Ureter (tissue), 1 donor: ENCODE measurements around the gene RNFT2. TPM values are rescaled to one million over a fixed set of nuclear protein-coding genes. Genes with fewer than 3 reads are reported as not detected.
"Not testable (repeated sequence)": the region's sequence is repeated elsewhere in the genome, so short reads cannot be mapped to it uniquely, and the experiment has no call there.

ENCODE experiments used
- DNase-seq: peaks from one replicate; pipeline ENCODE4 v3.0.0-alpha.2; 2020; ENCODE audit warnings: low spot score
- total RNA-seq: library from RNA; stranded (reverse); gene quantifications from one replicate; pipeline ENCODE4 v1.2.4, GENCODE V29; 2023
- donor health status: DM: yes; HTN: yes; CAD: no.

Gene RNFT2
- total RNA-seq, 1 donor from 2014 or later = 7.2 TPM

- no peak for DNase-seq
Observed at GRCh38 chr12:116744766-116745165, 6.7 kb downstream of the RNFT2 start.

- no peak for DNase-seq
Observed at GRCh38 chr12:116745554-116745953, 7.4 kb downstream of the RNFT2 start.

GRCh38 chr12:116749884-116750283 lies 11.8 kb downstream of the RNFT2 start:
- DNase-seq = no peak

- no peak for DNase-seq
Observed at GRCh38 chr12:116750298-116750697, 12.2 kb downstream of the RNFT2 start.

- DNase-seq = not testable (repeated sequence)
Observed at GRCh38 chr12:116754097-116754496, 16.0 kb downstream of the RNFT2 start.

- not testable (repeated sequence) for DNase-seq
Observed at GRCh38 chr12:116754783-116755182, 16.7 kb downstream of the RNFT2 start.

GRCh38 chr12:116759783-116760621 lies 21.9 kb downstream of the RNFT2 start:
- no peak for DNase-seq

GRCh38 chr12:116760622-116761020 lies 22.5 kb downstream of the RNFT2 start:
- DNase-seq = no peak

- DNase-seq = no peak
Observed at GRCh38 chr12:116761499-116761898, 23.4 kb downstream of the RNFT2 start.

GRCh38 chr12:116765271-116765670 lies 27.2 kb downstream of the RNFT2 start:
- no peak for DNase-seq

- DNase-seq = no peak
Observed at GRCh38 chr12:116766285-116766684, 28.2 kb downstream of the RNFT2 start.

- no peak for DNase-seq
Observed at GRCh38 chr12:116766746-116767145, 28.6 kb downstream of the RNFT2 start.

GRCh38 chr12:116771651-116772050 lies 33.5 kb downstream of the RNFT2 start:
- DNase-seq = no peak

- no peak for DNase-seq
Observed at GRCh38 chr12:116773276-116773731, 35.2 kb downstream of the RNFT2 start.

GRCh38 chr12:116774020-116774419 lies 35.9 kb downstream of the RNFT2 start:
- DNase-seq = no peak

GRCh38 chr12:116777245-116777644 lies 39.1 kb downstream of the RNFT2 start:
- DNase-seq = no peak

- DNase-seq = no peak
Observed at GRCh38 chr12:116779597-116779996, 41.5 kb downstream of the RNFT2 start.

GRCh38 chr12:116780942-116781341 lies 42.8 kb downstream of the RNFT2 start:
- no peak for DNase-seq

GRCh38 chr12:116783525-116784237 lies 45.6 kb downstream of the RNFT2 start:
- DNase-seq = no peak

- no peak for DNase-seq
Observed at GRCh38 chr12:116784238-116784612, 46.1 kb downstream of the RNFT2 start.

GRCh38 chr12:116789562-116789961 lies 51.4 kb downstream of the RNFT2 start:
- DNase-seq = not testable (repeated sequence)

- DNase-seq = no peak
Observed at GRCh38 chr12:116790066-116790465, 52.0 kb downstream of the RNFT2 start.

GRCh38 chr12:116792403-116792802 lies 54.3 kb downstream of the RNFT2 start:
- no peak for DNase-seq
